GM19463 (cell line): Measurements from ENCODE around the gene RNASE1.
"Not testable (repeated sequence)": the region's sequence is repeated elsewhere in the genome, so short reads cannot be mapped to it uniquely, and the experiment has no call there.

ENCODE experiments used
- ATAC-seq: cut with Tn5 transposase; IDR thresholded peaks from one replicate; pipeline ENCODE4 v1.9.1; 2021; ENCODE audit warnings: mild to moderate bottlenecking, moderate library complexity; ENCODE audit not compliant: unreplicated experiment

RNASE1 gene

DNA sequence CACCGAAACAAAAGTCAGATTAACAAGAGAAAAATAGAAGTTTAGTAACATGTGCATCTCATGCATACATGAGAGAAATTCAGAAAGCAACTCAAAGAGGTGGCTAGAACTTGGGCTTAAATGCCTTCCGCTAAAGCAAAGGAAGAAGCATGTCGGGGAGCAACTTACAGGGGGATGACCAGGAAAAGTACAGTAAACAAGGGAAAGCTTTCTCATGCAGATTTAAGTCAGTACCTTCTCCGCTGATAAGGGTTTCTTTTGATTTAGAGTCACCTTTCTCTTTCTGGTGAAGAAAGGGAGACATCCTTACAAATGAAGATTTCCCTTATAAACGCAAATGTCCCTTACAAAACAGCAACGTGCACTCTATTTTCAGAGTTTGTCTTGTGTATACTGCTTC, 27.6 kb downstream of the RNASE1 start:
- ATAC-seq: no peak

DNA sequence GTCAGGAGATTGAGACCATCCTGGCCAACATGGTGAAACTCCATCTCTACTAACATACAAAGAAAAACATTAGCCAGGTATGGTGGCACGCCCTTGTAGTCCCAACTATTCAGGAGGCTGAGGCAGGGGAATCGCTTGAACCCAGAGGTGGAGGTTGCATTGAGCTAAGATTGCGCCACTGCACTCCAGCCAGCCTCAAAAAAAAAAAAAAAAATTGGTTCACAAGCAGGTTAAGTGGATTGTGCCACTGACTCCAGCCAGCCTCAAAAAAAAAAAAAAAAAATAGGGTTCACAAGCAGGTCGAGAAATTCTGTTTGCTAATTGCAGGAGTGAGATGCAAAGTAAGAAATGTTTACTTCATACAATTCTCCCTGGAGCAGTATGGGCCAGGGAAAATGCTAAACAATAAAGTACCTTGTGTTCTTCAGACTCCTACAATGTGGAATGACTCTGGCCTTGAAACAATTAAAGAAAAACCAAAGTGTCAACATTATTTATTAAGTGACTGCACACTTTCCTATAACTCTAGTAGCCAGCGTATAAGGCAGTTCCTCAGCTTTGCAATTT, 28.3 kb downstream of the RNASE1 start:
- no peak for ATAC-seq

DNA sequence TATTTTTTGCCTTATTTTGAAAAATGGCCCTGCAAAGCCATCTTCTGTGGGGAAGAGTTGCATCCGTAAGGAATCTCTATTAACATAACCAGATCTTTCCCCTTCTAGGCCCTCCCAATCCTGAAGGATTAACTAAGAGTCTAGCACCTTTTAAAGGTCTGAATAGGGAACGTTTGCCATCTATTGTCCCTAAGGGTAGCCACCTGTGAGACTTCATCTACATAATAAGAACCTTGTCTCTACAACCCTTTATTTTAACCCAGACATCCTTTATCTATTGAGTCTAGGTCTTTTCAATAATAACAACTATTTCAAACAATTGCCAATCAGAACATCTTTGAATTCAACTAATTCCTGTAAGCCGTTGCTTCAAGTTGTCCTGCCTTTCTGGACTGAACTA, 30.0 kb downstream of the RNASE1 start:
- ATAC-seq: no peak

GRCh38 chr14:20769421-20769820, 33.2 kb downstream of the RNASE1 start:
- no peak for ATAC-seq

- ATAC-seq: no peak
Observed at GRCh38 chr14:20768593-20768892, 34.1 kb downstream of the RNASE1 start.

DNA sequence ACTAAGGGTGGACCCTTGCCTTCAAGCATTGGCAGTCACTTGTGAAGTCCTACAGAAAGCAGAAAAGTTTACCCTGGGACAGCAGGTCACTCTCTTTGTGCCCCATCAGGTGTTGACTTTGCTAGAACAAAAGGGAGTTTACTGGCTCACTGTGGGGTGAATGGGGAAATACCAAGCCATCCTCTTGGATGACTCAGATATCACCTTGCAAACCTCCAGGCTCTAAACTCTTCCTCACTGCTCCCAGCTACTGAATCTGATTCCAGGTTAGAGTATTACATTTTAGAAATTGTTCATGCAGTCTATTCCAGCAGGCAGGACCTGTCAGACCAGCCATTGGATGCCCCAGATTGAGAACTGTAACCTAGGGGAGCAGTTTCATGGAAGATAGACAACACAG, 41.7 kb downstream of the RNASE1 start:
- ATAC-seq: no peak

- ATAC-seq: not testable (repeated sequence)
Observed at GRCh38 chr14:20759465-20759864, 43.2 kb downstream of the RNASE1 start.

DNA sequence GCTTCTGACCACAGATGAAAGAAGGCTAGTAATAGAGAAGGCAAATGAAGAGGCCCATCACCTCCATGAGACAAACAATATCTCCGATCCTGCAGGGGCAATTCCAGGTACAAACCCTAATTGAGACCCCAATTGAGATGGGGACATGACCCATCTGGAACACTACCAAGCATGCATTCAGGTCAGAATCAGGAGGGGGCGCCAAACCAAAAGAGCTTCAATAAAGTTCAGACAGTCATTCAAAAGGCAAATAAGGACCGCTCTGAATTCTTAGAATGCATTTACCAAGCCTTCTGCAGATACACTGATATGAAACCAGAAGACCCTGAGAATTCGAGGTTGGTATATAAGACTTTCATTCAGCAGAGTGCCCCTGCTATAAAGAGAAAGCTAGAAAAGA, 44.7 kb downstream of the RNASE1 start:
- ATAC-seq: no peak

DNA sequence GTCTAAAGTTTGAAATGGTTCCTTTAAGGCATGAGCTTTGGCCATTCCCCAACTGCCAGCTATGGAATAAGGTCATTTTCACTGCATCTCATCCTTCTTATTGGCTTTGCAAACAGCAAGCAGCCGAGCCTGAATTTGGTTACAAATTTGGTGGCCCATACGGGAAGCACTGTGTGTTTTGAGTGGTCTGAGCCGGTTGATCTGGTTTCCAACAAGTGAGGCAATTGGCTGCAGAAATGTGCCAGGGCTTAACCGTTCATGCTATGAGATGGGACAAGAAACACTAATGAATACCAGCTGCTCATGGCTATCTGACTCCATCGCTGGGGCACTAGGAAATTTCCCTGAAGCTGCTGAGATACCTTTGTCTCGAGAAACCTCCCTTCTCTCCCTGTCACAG, 47.6 kb downstream of the RNASE1 start:
- no peak for ATAC-seq

GRCh38 chr14:20754308-20754707, 48.3 kb downstream of the RNASE1 start:
- ATAC-seq: no peak

GRCh38 chr14:20751963-20752562, 50.6 kb downstream of the RNASE1 start:
- ATAC-seq: no peak
